Spleen (tissue), 11 donors: ENCODE measurements around the gene DMXL1. TPM values are rescaled to one million over a fixed set of nuclear protein-coding genes. Genes with fewer than 3 reads are reported as not detected.
"Not testable (repeated sequence)": the region's sequence is repeated elsewhere in the genome, so short reads cannot be mapped to it uniquely, and the experiment has no call there.

Experiments used
- DNase-seq: peaks from one replicate; pipeline ENCODE4 v3.0.0-alpha.2; 2020
- H3K27ac ChIP-seq, 8 donors: fragments of 200-600 bp; sonication (generic) in 7 of 8; 1 replicate in 4 of 8; 2 replicates in 4 of 8; pipeline versions ENCODE4 v1.5.0 to v1.8.0; 2016 to 2021; ENCODE audit warnings: inconsistent platforms in 4 of 8, mild to moderate bottlenecking in 4 of 8, moderate library complexity in 1 of 8
- H3K27me3 ChIP-seq, 7 donors: fragments of 200-600 bp; sonication (generic) in 6 of 7; replicated peaks in 1 of 7; 1 replicate in 4 of 7; 2 replicates in 3 of 7; pipeline versions ENCODE4 v1.5.0 to v1.8.0; 2016 to 2021; ENCODE audit warnings: inconsistent platforms in 3 of 7, mild to moderate bottlenecking in 1 of 7
- H3K36me3 ChIP-seq, 6 donors: fragments of 200-600 bp; sonication (generic) in 5 of 6; 1 replicate in 4 of 6; 2 replicates in 2 of 6; pipeline versions ENCODE4 v1.5.0 to v1.8.0; 2016 to 2021; ENCODE audit warnings: inconsistent platforms in 2 of 6
- H3K4me1 ChIP-seq, 6 donors: fragments of 200-600 bp; sonication (generic) in 5 of 6; 1 replicate in 3 of 6; 2 replicates in 3 of 6; pipeline versions ENCODE4 v1.5.0 to v1.8.0; 2016 to 2021; ENCODE audit warnings: inconsistent platforms in 3 of 6
- H3K4me3 ChIP-seq, 8 donors: fragments of 200-600 bp; sonication (generic) in 7 of 8; 1 replicate in 4 of 8; 2 replicates in 4 of 8; pipeline versions ENCODE4 v1.5.0 to v1.8.0; 2016 to 2021; ENCODE audit warnings: inconsistent platforms in 4 of 8, mild to moderate bottlenecking in 4 of 8, moderate library complexity in 2 of 8
- H3K9me3 ChIP-seq, 8 donors: fragments of 200-600 bp; sonication (generic) in 7 of 8; 1 replicate in 4 of 8; 2 replicates in 4 of 8; pipeline versions ENCODE4 v1.5.0 to v1.8.0; 2016 to 2021; ENCODE audit warnings: inconsistent platforms in 4 of 8
- POLR2A ChIP-seq, 3 donors: fragments of 450-650 bp; IDR thresholded peaks; one replicate each; pipeline ENCODE4 v1.5.1; 2017; ENCODE audit warnings: antibody characterized with exemption in 3 of 3, mild to moderate bottlenecking in 1 of 3
- POLR2AphosphoS5 ChIP-seq, 3 donors: sonication (generic); formaldehyde crosslinking; IDR thresholded peaks; one replicate each; pipeline ENCODE4 v1.5.1; 2017; ENCODE audit warnings: antibody characterized with exemption in 3 of 3
- WGBS, 5 donors: extraction: QIAGEN DNeasy Blood & Tissue Kit in 3 of 5; methylation state at CpG; one replicate each; pipeline versions ENCODE4 v1.1.5 to v1.1.7; 2013 to 2018; 5-methylcytosine and 5-hydroxymethylcytosine counted together
- intact Hi-C: fragments of 100-400 bp; cut with DNase I; formaldehyde crosslinking; loops from one replicate; pipeline ENCODE4 v1.15.0; 2023; ENCODE audit warnings: low total_unique reads
- polyA plus RNA-seq, 3 donors: library from polyadenylated mRNA; stranded (reverse); fragments of 200-250 nt; gene quantifications; one replicate each; pipeline ENCODE4 v1.2.1, GENCODE V29; 2013
- total RNA-seq, 7 donors: library from RNA; depleted of rRNA in 3 of 7; stranded (reverse); fragments of >200 nt in 3 of 7; fragmentation: NEBNext Ultra II Directional in 4 of 7; extraction: Animal tissue kit (Norgen Biotek cat#: 25700) in 4 of 7; gene quantifications; one replicate each; pipeline versions ENCODE4 v1.1.0 to v1.2.1, GENCODE V29; 2016 to 2021
- TF ChIP-seq, protein P1 (sequence below), 11 experiments: fragments of 200-600 bp in 7 of 11; fragments of 450-650 bp in 4 of 11; sonication (generic) in 4 of 11; IDR thresholded peaks in 8 of 11; conservative IDR thresholded peaks in 3 of 11; 1 replicate in 7 of 11; 2 replicates in 4 of 11; pipeline versions ENCODE4 v1.4.0 to v1.8.0; 2016 to 2021; ENCODE audit warnings: antibody characterized with exemption in 11 of 11, inconsistent platforms in 4 of 11, mild to moderate bottlenecking in 1 of 11
- donor health status: healthy with polysubstance abuse.
- donor health status: DM: no; HTN: no; CAD: no; lungs with moderate emphysema.
- donor health status: DM: no; HTN: no; CAD: no.
- donor health status: Bipolar disorder and iron deficiency.
- donor health status: healthy.
- donor health status: DM: no; HTN: no; CAD: no.
- donor health status: DM: yes; HTN: yes; CAD: no.

DMXL1 gene
- total and polyA plus RNA-seq, 10 donors: 19.3 to 89.9 (median 72.0) TPM

DNA sequence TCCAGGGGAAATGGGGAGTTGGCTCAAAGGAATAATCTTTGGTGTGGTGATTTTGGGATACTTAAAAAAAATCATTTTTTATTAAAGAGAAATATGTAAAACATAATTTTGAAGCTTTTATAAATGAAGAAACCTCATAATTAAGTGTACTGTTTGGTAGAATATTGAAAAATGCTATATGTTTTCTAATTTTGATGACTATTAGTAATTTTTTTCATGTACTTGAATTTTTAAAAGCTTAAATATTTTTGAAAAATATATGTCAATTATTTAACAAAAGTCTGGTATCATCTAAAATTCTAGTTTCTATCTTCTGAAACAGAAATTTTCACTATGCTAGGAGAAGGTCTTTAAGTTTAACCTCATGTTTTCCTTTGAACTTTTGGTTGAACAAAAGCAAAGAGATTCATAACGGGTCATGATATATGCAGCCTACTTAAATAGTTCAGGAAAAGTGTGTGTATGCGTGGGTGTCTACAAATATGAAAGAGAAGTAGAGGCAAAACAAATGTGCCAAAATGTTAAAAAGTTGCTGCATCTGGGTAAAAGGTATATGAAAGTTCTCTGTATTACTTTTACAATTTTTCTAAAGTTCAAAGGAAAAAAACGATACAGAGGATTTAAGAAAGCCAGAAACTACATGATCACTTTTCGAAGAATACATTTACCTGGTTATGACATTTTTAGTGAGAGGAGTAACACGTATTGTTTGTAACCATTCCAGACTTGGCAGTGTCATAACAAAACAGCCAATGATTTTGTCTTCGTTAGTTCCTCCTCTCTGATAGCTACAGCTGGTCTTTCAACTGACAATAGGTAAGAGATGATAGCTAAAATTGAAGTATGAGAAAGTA is 167.6 kb downstream of the DMXL1 start:
- Histone ChIP-seq H3K4me1 (no peaks in the 10 kb centered on the region), H3K27me3 (no peaks in the 10 kb centered on the region), H3K27ac (no peak overlapping the region), H3K4me3 (no peak overlapping the region), H3K36me3 (peaks cover 0 to 95% (median 22%) of the 10 kb centered on the region in 6 donors), H3K9me3 (no peaks in the 10 kb centered on the region)
- no peak for TF ChIP-seq POLR2A (IDR thresholded peaks at IDR 0.05)
- TF ChIP-seq, protein P1, sequence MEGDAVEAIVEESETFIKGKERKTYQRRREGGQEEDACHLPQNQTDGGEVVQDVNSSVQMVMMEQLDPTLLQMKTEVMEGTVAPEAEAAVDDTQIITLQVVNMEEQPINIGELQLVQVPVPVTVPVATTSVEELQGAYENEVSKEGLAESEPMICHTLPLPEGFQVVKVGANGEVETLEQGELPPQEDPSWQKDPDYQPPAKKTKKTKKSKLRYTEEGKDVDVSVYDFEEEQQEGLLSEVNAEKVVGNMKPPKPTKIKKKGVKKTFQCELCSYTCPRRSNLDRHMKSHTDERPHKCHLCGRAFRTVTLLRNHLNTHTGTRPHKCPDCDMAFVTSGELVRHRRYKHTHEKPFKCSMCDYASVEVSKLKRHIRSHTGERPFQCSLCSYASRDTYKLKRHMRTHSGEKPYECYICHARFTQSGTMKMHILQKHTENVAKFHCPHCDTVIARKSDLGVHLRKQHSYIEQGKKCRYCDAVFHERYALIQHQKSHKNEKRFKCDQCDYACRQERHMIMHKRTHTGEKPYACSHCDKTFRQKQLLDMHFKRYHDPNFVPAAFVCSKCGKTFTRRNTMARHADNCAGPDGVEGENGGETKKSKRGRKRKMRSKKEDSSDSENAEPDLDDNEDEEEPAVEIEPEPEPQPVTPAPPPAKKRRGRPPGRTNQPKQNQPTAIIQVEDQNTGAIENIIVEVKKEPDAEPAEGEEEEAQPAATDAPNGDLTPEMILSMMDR (IDR thresholded peaks at IDR 0.05 in 8 of 11, conservative IDR thresholded peaks at IDR 0.05 in 3 of 11): no peak
- no peak for TF ChIP-seq POLR2AphosphoS5 (IDR thresholded peaks at IDR 0.05)
- DNase-seq: no peak
- intact Hi-C loops: no loop called here
- WGBS, 5 donors: 81 to 93% (median 89%) methylated on average over 6 of the region's 6 CpGs

DNA sequence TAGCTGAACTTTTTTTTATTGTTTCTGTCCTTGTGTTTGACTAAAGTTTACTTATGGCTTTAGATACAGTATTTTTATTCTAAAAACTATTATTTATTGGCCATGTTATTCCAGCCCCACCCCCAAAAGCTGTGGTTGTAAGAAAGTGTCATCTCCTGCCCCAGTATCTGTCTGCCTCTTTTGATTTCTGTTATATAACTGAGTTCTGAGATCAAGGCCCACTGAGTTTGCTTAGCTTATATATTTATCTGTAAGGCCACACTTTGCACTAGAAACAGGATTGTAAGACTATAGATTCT is 168.2 kb downstream of the DMXL1 start:
- DNase-seq: no peak
- Histone ChIP-seq H3K9me3 (no peaks in the 10 kb centered on the region), H3K4me1 (no peaks in the 10 kb centered on the region), H3K36me3 (peaks cover 0 to 95% (median 21%) of the 10 kb centered on the region in 6 donors), H3K27me3 (no peaks in the 10 kb centered on the region), H3K4me3 (no peak overlapping the region), H3K27ac (no peak overlapping the region)
- TF ChIP-seq POLR2AphosphoS5 (IDR thresholded peaks at IDR 0.05) (no peak), POLR2A (IDR thresholded peaks at IDR 0.05) (no peak)
- TF ChIP-seq, protein P1 (IDR thresholded peaks at IDR 0.05 in 8 of 11, conservative IDR thresholded peaks at IDR 0.05 in 3 of 11): no peak
- intact Hi-C loops: no loop called here

DNA sequence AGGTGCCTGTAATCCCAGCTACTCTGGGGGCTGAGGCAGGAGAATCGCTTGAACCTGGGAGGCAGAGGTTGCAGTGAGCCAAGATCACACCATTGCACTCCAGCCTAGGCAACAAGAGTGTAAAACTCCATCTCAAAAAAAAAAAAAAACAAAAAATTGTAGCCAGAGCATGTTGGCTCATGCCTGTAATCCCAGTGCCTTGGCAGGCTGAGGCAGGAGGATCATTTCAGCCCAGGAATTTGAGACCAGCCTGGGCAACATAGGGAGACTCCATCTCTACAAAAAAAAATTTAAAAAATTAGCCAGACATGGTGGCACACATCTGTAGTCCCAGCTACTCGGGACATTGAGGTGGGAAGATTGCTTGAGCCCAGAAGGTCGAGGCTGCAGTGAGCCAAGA is 168.9 kb downstream of the DMXL1 start:
- H3K27ac ChIP-seq, DNase-seq, H3K4me1 ChIP-seq, H3K27me3 ChIP-seq, intact Hi-C loops, H3K4me3 ChIP-seq, H3K9me3 ChIP-seq: not testable (repeated sequence)
- 92 to 99% (median 93%) methylated on average over 3 of the region's 3 CpGs for WGBS, 5 donors
- peaks cover 0 to 95% (median 17%) of the 10 kb centered on the region in 6 donors for H3K36me3 ChIP-seq

DNA sequence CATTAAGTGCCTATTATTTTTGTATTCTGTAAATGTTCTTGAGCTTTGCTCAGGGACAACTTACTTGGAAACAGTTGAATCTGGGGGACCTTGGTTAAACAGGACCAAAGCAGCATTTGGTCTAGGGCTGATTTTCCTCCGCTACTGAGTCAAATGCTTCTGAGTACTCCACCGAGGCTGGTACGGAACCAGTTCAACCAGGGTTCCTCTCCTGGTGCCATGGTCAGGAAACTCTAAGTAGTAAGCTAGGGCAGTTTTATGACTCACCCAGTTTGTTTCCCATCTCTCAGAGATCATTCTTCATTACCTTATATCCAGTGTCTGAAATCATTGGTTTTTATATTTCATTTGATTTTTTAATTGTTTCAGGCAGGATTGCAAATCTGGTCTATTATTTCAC is 173.0 kb downstream of the DMXL1 start:
- H3K9me3 ChIP-seq: no peaks in the 10 kb centered on the region
- peaks cover 0 to 92% (median 12%) of the 10 kb centered on the region in 6 donors for H3K36me3 ChIP-seq
- DNase-seq: no peak
- 94 to 97% (median 96%) methylated on average over 3 of the region's 3 CpGs for WGBS, 5 donors
- H3K27me3 ChIP-seq: no peaks in the 10 kb centered on the region
- no peak overlapping the region for H3K27ac ChIP-seq
- no peak overlapping the region for H3K4me3 ChIP-seq
- no peaks in the 10 kb centered on the region for H3K4me1 ChIP-seq
- intact Hi-C loops: no loop called here
- TF ChIP-seq POLR2A (IDR thresholded peaks at IDR 0.05) (no peak), POLR2AphosphoS5 (IDR thresholded peaks at IDR 0.05) (no peak)
- TF ChIP-seq, protein P1 (IDR thresholded peaks at IDR 0.05 in 8 of 11, conservative IDR thresholded peaks at IDR 0.05 in 3 of 11): no peak
